Measurements from ENCODE around the gene CTTNBP2NL. TPM values are rescaled to one million over a fixed set of nuclear protein-coding genes. Genes with fewer than 3 reads are reported as not detected.

Gene CTTNBP2NL
- polyA plus RNA-seq, 3 donors, result 1.6 to 4.9 (median 3.0) TPM

DNA sequence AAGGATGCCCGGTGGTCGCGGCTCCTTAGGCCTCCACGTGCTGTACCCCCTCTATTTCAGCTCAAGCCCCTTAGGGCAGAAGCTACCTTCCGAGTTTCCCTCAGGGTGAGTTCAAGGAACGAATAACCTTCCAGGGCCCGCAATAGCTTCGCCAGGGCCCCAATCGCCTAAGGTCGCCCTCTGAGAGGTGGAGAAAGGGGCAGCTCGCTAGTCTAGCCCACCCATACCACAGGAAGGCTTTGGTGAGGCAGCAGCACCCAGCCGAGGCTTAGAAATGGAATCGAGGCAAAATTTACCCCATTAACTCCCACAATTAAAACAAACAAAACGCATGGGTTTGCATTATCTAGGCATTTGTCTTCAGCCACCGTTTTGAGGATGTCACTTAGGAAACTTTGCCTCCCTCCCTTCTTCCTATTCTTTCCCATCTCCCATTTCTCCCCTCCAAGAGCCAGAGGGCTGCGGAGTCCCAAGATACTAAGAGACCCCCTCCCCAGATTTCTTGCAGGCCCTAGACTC is 113.7 kb downstream of the CTTNBP2NL start:
- H3K27me3 ChIP-seq (ENCODE audit: control insufficient read depth in 2 of 2, insufficient read depth in 2 of 2, low read length in 2 of 2), result peaks cover 37 to 63% of the 10 kb centered on the region in 2 donors
- WGBS (ENCODE audit: insufficient coverage), result 37% methylated on average over 8 of the region's 16 CpGs
- peaks cover 0 to 23% of the 10 kb centered on the region in 2 donors for H3K9me3 ChIP-seq (replicated peaks in 1 of 2; ENCODE audit: control insufficient read depth in 1 of 2, insufficient read depth in 1 of 2, low read length in 2 of 2)
- Mint-ChIP-seq H3K4me3 (peak overlapping the region; percentile 53 to 85), H3K36me3 (peaks cover 0 to 5% of the 10 kb centered on the region in 2 donors), H3K4me1 (peaks cover 15% of the 10 kb centered on the region), H3K27me3 (ENCODE audit: low read depth in 3 of 3) (peaks cover 41 to 71% (median 55%) of the 10 kb centered on the region in 3 donors), H3K9me3 (peaks cover 0 to 14% (median 4%) of the 10 kb centered on the region in 7 donors), H3K27ac (no peak overlapping the region)
- DNase-seq, result no peak
- no peaks in the 10 kb centered on the region for H3K36me3 ChIP-seq (replicated peaks in 1 of 2; ENCODE audit: control insufficient read depth in 1 of 2, insufficient read depth in 2 of 2, low read length in 2 of 2)
- H3K4me1 ChIP-seq (ENCODE audit: control insufficient read depth in 1 of 2, insufficient read depth in 2 of 2, low read length in 2 of 2), result peaks cover 9 to 20% of the 10 kb centered on the region in 2 donors
- TF ChIP-seq, protein P1, sequence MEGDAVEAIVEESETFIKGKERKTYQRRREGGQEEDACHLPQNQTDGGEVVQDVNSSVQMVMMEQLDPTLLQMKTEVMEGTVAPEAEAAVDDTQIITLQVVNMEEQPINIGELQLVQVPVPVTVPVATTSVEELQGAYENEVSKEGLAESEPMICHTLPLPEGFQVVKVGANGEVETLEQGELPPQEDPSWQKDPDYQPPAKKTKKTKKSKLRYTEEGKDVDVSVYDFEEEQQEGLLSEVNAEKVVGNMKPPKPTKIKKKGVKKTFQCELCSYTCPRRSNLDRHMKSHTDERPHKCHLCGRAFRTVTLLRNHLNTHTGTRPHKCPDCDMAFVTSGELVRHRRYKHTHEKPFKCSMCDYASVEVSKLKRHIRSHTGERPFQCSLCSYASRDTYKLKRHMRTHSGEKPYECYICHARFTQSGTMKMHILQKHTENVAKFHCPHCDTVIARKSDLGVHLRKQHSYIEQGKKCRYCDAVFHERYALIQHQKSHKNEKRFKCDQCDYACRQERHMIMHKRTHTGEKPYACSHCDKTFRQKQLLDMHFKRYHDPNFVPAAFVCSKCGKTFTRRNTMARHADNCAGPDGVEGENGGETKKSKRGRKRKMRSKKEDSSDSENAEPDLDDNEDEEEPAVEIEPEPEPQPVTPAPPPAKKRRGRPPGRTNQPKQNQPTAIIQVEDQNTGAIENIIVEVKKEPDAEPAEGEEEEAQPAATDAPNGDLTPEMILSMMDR (IDR thresholded peaks at IDR 0.05), result no peak
- intact Hi-C loops (cut with micrococcal nuclease), result loop anchor here in 1 of 2 donors (10.0 kb wide), 1 partner anchor 195 kb away; the partner anchor contains the start of gene RHOC
- no peaks in the 10 kb centered on the region for H3K79me2 ChIP-seq (ENCODE audit: insufficient read depth, low read length)
- H3K27ac ChIP-seq (ENCODE audit: low read depth in 1 of 2, low read length in 2 of 2), result no peak overlapping the region
- no peak overlapping the region for H3K4me3 ChIP-seq (replicated peaks in 1 of 3; ENCODE audit: low read depth in 2 of 3, low read length in 3 of 3)
- no peaks in the 10 kb centered on the region for H4K20me1 ChIP-seq (ENCODE audit: insufficient read depth, low read length)
- no peak overlapping the region for H2AFZ ChIP-seq (ENCODE audit: insufficient read depth, low read depth, low read length, poor library complexity, severe bottlenecking)
- H3K4me2 ChIP-seq (replicated peaks; ENCODE audit: extremely low read depth, low read length, poor library complexity, severe bottlenecking), result no peak overlapping the region
- H3K9ac ChIP-seq (ENCODE audit: insufficient read depth, low read length, poor library complexity, severe bottlenecking), result no peak overlapping the region

DNA sequence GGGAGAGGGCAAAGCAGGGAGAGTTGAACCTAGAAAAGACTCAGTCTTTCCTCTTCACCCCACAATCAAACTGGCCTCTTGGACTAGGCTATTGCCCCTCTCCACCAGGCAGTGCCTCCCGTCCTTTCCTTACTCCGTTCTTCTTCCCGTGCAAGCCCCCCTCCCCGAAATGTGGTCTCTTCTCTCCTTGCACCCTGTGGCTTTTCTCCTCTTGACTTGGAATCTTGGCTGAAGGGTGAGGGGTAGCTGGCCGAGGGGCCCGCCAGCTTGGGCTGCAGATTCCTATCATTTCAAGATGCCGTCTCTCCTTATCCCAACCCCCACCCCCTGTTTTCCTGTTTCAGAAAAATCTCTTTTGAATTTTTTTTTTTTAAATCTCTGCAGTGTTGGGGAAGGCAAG is 114.3 kb downstream of the CTTNBP2NL start:
- Histone ChIP-seq H3K36me3 (replicated peaks in 1 of 2; ENCODE audit: control insufficient read depth in 1 of 2, insufficient read depth in 2 of 2, low read length in 2 of 2) (no peaks in the 10 kb centered on the region), H3K4me2 (replicated peaks; ENCODE audit: extremely low read depth, low read length, poor library complexity, severe bottlenecking) (no peak overlapping the region), H3K9me3 (replicated peaks in 1 of 2; ENCODE audit: control insufficient read depth in 1 of 2, insufficient read depth in 1 of 2, low read length in 2 of 2) (peaks cover 0 to 23% of the 10 kb centered on the region in 2 donors), H2AFZ (ENCODE audit: insufficient read depth, low read depth, low read length, poor library complexity, severe bottlenecking) (no peak overlapping the region), H3K27me3 (ENCODE audit: control insufficient read depth in 2 of 2, insufficient read depth in 2 of 2, low read length in 2 of 2) (peaks cover 37 to 59% of the 10 kb centered on the region in 2 donors), H4K20me1 (ENCODE audit: insufficient read depth, low read length) (no peaks in the 10 kb centered on the region), H3K9ac (ENCODE audit: insufficient read depth, low read length, poor library complexity, severe bottlenecking) (no peak overlapping the region), H3K79me2 (ENCODE audit: insufficient read depth, low read length) (no peaks in the 10 kb centered on the region), H3K27ac (ENCODE audit: low read depth in 1 of 2, low read length in 2 of 2) (no peak overlapping the region), H3K4me3 (replicated peaks in 1 of 3; ENCODE audit: low read depth in 2 of 3, low read length in 3 of 3) (no peak overlapping the region), H3K4me1 (ENCODE audit: control insufficient read depth in 1 of 2, insufficient read depth in 2 of 2, low read length in 2 of 2) (peaks cover 9 to 20% of the 10 kb centered on the region in 2 donors)
- H3K4me1 Mint-ChIP-seq, result peaks cover 15% of the 10 kb centered on the region
- no CpG with 5 or more reads among the region's 7 CpGs for WGBS (ENCODE audit: insufficient coverage)
- peaks cover 0 to 14% (median 4%) of the 10 kb centered on the region in 7 donors for H3K9me3 Mint-ChIP-seq
- peaks cover 0 to 5% of the 10 kb centered on the region in 2 donors for H3K36me3 Mint-ChIP-seq
- intact Hi-C loops (cut with micrococcal nuclease), result no loop called here
- peak overlapping the region in 1 of 2 donors; percentile 85 for H3K4me3 Mint-ChIP-seq
- H3K27me3 Mint-ChIP-seq (ENCODE audit: low read depth in 3 of 3), result peaks cover 42 to 65% (median 51%) of the 10 kb centered on the region in 3 donors
- H3K27ac Mint-ChIP-seq, result no peak overlapping the region
- TF ChIP-seq, protein P1 (IDR thresholded peaks at IDR 0.05), result no peak
- no peak for DNase-seq

Small RNA genes within 50 kb of the gene (small RNA-seq; reads per million reads assigned to genes)
- not detected for gene RF01210 (ENCODE audit: insufficient read length, low read depth)

Other genes with a start within 250 kb of the CTTNBP2NL start
- gene WNT2B, start 112.8 kb downstream of the CTTNBP2NL start, polyA plus RNA-seq, result under 1 TPM in 2 of 3 donors, not detected in 1; 0.07 to 0.79 TPM
- 10 to 100 TPM in 1 of 3 donors, 1 to 10 TPM in 2; 5.4 to 10.0 (median 6.1) TPM for gene ST7L, start 222.9 kb downstream of the CTTNBP2NL start, polyA plus RNA-seq
- 100 to 1,000 TPM in 2 of 3 donors, 10 to 100 TPM in 1; 93.4 to 357 (median 339) TPM for gene CAPZA1, start 223.6 kb downstream of the CTTNBP2NL start, polyA plus RNA-seq